ENCODE data around the gene MXD1.

The MXD1 gene

DNA sequence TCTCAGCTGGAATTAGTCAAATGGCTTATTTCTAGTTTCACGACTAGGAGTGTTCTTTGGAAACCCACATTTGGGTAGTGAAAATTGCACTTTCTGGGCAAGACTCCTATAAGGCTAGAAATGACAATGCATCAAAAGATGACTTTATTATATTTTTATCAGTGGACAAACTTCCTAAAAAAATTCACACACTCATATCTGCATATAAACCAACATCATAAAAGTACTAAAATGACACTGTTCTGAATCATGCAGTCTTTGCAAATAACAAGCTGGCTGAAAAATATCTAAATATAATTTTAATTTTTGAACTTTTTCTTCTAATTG is 17.6 kb downstream of the MXD1 start:
- peaks cover 22% of the 10 kb centered on the region for H3K4me1 ChIP-seq (ENCODE audit: low read depth, poor library complexity, severe bottlenecking)
- TF ChIP-seq, protein P1, sequence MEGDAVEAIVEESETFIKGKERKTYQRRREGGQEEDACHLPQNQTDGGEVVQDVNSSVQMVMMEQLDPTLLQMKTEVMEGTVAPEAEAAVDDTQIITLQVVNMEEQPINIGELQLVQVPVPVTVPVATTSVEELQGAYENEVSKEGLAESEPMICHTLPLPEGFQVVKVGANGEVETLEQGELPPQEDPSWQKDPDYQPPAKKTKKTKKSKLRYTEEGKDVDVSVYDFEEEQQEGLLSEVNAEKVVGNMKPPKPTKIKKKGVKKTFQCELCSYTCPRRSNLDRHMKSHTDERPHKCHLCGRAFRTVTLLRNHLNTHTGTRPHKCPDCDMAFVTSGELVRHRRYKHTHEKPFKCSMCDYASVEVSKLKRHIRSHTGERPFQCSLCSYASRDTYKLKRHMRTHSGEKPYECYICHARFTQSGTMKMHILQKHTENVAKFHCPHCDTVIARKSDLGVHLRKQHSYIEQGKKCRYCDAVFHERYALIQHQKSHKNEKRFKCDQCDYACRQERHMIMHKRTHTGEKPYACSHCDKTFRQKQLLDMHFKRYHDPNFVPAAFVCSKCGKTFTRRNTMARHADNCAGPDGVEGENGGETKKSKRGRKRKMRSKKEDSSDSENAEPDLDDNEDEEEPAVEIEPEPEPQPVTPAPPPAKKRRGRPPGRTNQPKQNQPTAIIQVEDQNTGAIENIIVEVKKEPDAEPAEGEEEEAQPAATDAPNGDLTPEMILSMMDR (conservative IDR thresholded peaks at IDR 0.05; ENCODE audit: low read depth, low read length), result no peak
- no peak overlapping the region for H3K27ac ChIP-seq
- no peaks in the 10 kb centered on the region for H3K36me3 ChIP-seq (ENCODE audit: insufficient read depth)
- no peak overlapping the region for H3K9ac ChIP-seq
- H2AFZ ChIP-seq (ENCODE audit: low read depth), result no peak overlapping the region
- H3K4me3 ChIP-seq (IDR thresholded peaks at IDR 0.05; ENCODE audit: insufficient read depth, low read depth, low read length), result no peak overlapping the region
- no peaks in the 10 kb centered on the region for H3K79me2 ChIP-seq (ENCODE audit: insufficient read depth, low read depth)
- no peak overlapping the region; the same call in 1 of the 2 replicates for H3K4me2 ChIP-seq
- H3K27me3 ChIP-seq (ENCODE audit: insufficient read depth, low read depth), result no peaks in the 10 kb centered on the region
- no peaks in the 10 kb centered on the region for H4K20me1 ChIP-seq (ENCODE audit: insufficient read depth)

- Histone ChIP-seq H3K79me2 (ENCODE audit: insufficient read depth, low read depth) (no peaks in the 10 kb centered on the region), H3K36me3 (ENCODE audit: insufficient read depth) (no peaks in the 10 kb centered on the region), H3K4me1 (ENCODE audit: low read depth, poor library complexity, severe bottlenecking) (peaks cover 22% of the 10 kb centered on the region), H3K4me3 (IDR thresholded peaks at IDR 0.05; ENCODE audit: insufficient read depth, low read depth, low read length) (no peak overlapping the region), H3K9ac (no peak overlapping the region), H4K20me1 (ENCODE audit: insufficient read depth) (no peaks in the 10 kb centered on the region), H3K27me3 (ENCODE audit: insufficient read depth, low read depth) (no peaks in the 10 kb centered on the region), H2AFZ (ENCODE audit: low read depth) (no peak overlapping the region), H3K4me2 (no peak overlapping the region; the same call in 1 of the 2 replicates), H3K27ac (no peak overlapping the region)
- TF ChIP-seq, protein P1 (conservative IDR thresholded peaks at IDR 0.05; ENCODE audit: low read depth, low read length), result no peak
Observed at GRCh38 chr2:69933254-69933828, 18.4 kb downstream of the MXD1 start.

- H3K4me1 ChIP-seq (ENCODE audit: low read depth, poor library complexity, severe bottlenecking), result peaks cover 22% of the 10 kb centered on the region
- no peak overlapping the region for H2AFZ ChIP-seq (ENCODE audit: low read depth)
- H3K36me3 ChIP-seq (ENCODE audit: insufficient read depth), result no peaks in the 10 kb centered on the region
- H4K20me1 ChIP-seq (ENCODE audit: insufficient read depth), result no peaks in the 10 kb centered on the region
- no peak overlapping the region for H3K4me3 ChIP-seq (IDR thresholded peaks at IDR 0.05; ENCODE audit: insufficient read depth, low read depth, low read length)
- no peaks in the 10 kb centered on the region for H3K79me2 ChIP-seq (ENCODE audit: insufficient read depth, low read depth)
- no peak overlapping the region for H3K9ac ChIP-seq
- no peak overlapping the region for H3K4me2 ChIP-seq
- no peaks in the 10 kb centered on the region for H3K27me3 ChIP-seq (ENCODE audit: insufficient read depth, low read depth)
- TF ChIP-seq, protein P1 (conservative IDR thresholded peaks at IDR 0.05; ENCODE audit: low read depth, low read length), result no peak
- H3K27ac ChIP-seq, result no peak overlapping the region
Observed at GRCh38 chr2:69933839-69934613, 19.1 kb downstream of the MXD1 start.

DNA sequence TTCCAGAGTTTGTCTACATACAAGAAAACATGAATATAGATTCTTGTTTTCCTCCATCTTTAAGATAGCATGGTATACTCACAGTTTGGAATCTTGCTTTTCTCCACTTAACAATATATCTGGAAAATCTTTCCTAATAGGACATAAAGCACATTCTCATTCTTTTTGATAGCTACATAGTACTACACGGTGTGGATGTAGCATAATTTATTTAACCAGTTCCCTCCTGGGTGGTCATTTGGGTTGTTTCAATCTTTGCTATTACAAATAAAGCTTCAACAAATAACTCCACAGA is 19.7 kb downstream of the MXD1 start:
- Histone ChIP-seq H3K4me1 (ENCODE audit: low read depth, poor library complexity, severe bottlenecking) (peaks cover 22% of the 10 kb centered on the region), H4K20me1 (ENCODE audit: insufficient read depth) (no peaks in the 10 kb centered on the region), H3K4me2 (no peak overlapping the region), H3K79me2 (ENCODE audit: insufficient read depth, low read depth) (no peaks in the 10 kb centered on the region), H3K36me3 (ENCODE audit: insufficient read depth) (no peaks in the 10 kb centered on the region), H3K9ac (no peak overlapping the region), H2AFZ (ENCODE audit: low read depth) (no peak overlapping the region), H3K27me3 (ENCODE audit: insufficient read depth, low read depth) (no peaks in the 10 kb centered on the region), H3K27ac (no peak overlapping the region), H3K4me3 (IDR thresholded peaks at IDR 0.05; ENCODE audit: insufficient read depth, low read depth, low read length) (no peak overlapping the region)
- TF ChIP-seq, protein P1 (conservative IDR thresholded peaks at IDR 0.05; ENCODE audit: low read depth, low read length), result no peak
